GM13976 (cell line): ENCODE results near the gene COL13A1.

ENCODE experiments used
- DNase-seq: peaks from one replicate; pipeline ENCODE4 v3.0.0; 2012; ENCODE audit warnings: low spot score
- in situ Hi-C: fragments of 300-500 bp; cut with MboI; formaldehyde crosslinking; loops from one replicate; pipeline ENCODE4 v1.12.0; 2022; ENCODE audit warnings: low sequenced_read_pairs, mixed read lengths, inconsistent platforms; ENCODE audit not compliant: unreplicated experiment
- TF ChIP-seq, protein P1 (sequence below): IDR thresholded peaks from 2 replicates; pipeline ENCODE4 v1.5.1; 2012; ENCODE audit warnings: borderline replicate concordance, mild to moderate bottlenecking; ENCODE audit not compliant: insufficient read depth; ENCODE audit errors: extremely low read depth, missing control alignments, control extremely low read depth

The COL13A1 gene

GRCh38 chr10:69769395-69769992 is 32.2 kb upstream of the COL13A1 start:
- TF ChIP-seq, protein P1, sequence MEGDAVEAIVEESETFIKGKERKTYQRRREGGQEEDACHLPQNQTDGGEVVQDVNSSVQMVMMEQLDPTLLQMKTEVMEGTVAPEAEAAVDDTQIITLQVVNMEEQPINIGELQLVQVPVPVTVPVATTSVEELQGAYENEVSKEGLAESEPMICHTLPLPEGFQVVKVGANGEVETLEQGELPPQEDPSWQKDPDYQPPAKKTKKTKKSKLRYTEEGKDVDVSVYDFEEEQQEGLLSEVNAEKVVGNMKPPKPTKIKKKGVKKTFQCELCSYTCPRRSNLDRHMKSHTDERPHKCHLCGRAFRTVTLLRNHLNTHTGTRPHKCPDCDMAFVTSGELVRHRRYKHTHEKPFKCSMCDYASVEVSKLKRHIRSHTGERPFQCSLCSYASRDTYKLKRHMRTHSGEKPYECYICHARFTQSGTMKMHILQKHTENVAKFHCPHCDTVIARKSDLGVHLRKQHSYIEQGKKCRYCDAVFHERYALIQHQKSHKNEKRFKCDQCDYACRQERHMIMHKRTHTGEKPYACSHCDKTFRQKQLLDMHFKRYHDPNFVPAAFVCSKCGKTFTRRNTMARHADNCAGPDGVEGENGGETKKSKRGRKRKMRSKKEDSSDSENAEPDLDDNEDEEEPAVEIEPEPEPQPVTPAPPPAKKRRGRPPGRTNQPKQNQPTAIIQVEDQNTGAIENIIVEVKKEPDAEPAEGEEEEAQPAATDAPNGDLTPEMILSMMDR = no peak
- in situ Hi-C loops = no loop called here

DNA sequence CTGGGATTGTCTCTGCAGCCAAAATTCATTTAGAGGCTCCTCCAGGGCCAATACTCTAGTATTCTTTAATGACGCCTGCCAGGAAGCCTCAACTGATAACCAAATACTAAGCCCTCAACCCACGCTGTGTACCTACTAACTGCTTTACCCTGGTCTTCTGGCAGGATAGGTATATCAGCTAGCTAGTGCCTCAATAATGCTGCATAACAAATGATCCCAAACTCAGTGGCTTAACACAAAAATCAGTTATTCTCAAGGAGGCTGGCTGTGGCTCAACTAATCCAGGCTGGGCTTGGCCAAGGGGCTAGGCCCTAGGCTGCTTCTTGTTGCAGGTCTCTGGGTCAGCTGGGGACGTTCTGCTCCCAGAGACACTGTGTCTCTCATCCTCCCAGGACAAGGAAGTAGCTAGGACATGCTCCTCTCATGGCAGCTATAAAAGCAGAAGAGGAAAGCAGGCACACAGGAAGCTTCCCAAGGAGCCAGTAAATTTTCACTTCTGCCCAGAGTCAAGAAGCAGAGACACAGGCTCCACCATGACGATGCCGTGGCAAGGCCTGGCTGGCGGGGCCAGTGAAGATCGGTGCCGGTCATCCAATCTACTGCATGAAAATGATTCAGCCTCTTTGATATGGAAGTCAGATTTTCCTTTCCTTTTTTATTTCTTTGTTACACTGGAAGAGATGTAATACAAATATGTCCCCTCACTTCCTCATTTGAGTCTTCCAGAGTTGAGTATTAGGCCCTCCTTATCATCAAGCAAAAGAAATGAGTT is 28.6 kb upstream of the COL13A1 start:
- TF ChIP-seq, protein P1 = no peak
- no peak for DNase-seq
- in situ Hi-C loops = no loop called here

More at GRCh38 chr10:69769395-69769992, 32.2 kb upstream of the COL13A1 start:
- DNase-seq = no peak

DNA sequence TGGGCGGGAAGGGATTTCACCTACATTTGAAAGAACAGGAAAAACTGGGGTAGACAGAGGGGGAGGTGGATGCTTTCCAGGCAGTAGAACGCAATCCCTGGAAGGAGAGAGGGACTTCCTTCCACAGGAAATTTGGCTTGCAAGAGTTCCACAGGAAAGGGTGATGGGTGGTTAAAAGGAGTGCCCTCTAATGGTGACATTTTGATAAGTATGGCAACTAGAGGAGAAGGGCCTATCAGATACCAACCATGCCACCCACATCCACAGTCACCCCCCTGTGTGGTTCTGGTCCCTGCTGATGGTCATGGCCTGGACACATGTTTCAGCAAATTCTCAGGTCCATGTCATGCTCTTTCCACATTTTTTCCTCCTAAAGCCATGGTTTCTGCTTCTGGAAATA is 27.1 kb upstream of the COL13A1 start:
- no peak for DNase-seq
- TF ChIP-seq, protein P1 = no peak
- in situ Hi-C loops = no loop called here

- in situ Hi-C loops = no loop called here
- TF ChIP-seq, protein P1 = no peak
- no peak for DNase-seq
Measured at GRCh38 chr10:69780077-69780476, 21.6 kb upstream of the COL13A1 start.

DNA sequence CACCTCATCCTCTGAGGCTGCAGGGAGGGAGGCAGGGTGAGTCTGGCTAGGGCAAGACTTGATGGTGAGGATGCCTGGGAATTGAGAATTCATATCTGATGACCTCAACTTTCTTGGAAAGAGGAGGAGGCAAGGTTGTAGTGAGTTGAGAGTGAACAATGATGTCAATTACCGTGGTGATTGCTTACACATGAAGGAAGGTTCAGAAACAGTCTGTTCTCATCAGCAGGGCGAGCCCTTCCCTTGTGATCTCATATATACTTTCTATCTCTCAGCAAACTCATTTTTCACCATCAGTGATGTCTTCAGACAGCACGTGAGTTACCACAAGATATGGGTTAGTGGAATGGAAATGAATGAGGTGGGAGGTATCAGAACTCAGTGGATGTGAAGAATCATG is 20.1 kb upstream of the COL13A1 start:
- no peak for DNase-seq
- TF ChIP-seq, protein P1 = no peak
- in situ Hi-C loops = no loop called here

- no peak for DNase-seq
- TF ChIP-seq, protein P1 = no peak
- in situ Hi-C loops = no loop called here
Measured at GRCh38 chr10:69783515-69783914, 18.2 kb upstream of the COL13A1 start.

GRCh38 chr10:69786791-69787190 is 14.9 kb upstream of the COL13A1 start:
- in situ Hi-C loops = no loop called here
- TF ChIP-seq, protein P1 = no peak
- no peak for DNase-seq
